Uterus (tissue), 2 donors: Measurements from ENCODE around the gene DDX24.

ENCODE experiments used
- CTCF ChIP-seq, 4 experiments: fragments of 200-600 bp in 2 of 4; fragments of 450-650 bp in 2 of 4; sonication (generic) in 2 of 4; IDR thresholded peaks; one replicate each; pipeline ENCODE4 v1.5.1; 2016 to 2019; ENCODE audit warnings: antibody characterized with exemption in 4 of 4, mild to moderate bottlenecking in 2 of 4, moderate library complexity in 1 of 4
- POLR2A ChIP-seq, 2 donors: fragments of 450-650 bp; IDR thresholded peaks; one replicate each; pipeline ENCODE4 v1.6.1; 2016; ENCODE audit warnings: antibody characterized with exemption in 2 of 2, mild to moderate bottlenecking in 1 of 2, moderate library complexity in 1 of 2

GRCh38 chr14:94010625-94011024 is 70.4 kb downstream of the DDX24 start:
- no peak for TF ChIP-seq CTCF (IDR thresholded peaks at IDR 0.05)
- no peak for TF ChIP-seq POLR2A (IDR thresholded peaks at IDR 0.05)
